NCI-H1417 (cell line): ENCODE measurements around the gene ERC2.

ENCODE experiments used
- DNase-seq, 3 experiments: peaks; one replicate each; lab custom pipeline; 2025; lab: John Stamatoyannopoulos, UW

Gene ERC2

GRCh38 chr3:56368846-56369245 lies 99.4 kb downstream of the ERC2 start:
- DNase-seq = no peak

- DNase-seq = peak in 1 of 3 experiments; percentile 6
Observed at GRCh38 chr3:56366641-56367162, 101.6 kb downstream of the ERC2 start.

DNA sequence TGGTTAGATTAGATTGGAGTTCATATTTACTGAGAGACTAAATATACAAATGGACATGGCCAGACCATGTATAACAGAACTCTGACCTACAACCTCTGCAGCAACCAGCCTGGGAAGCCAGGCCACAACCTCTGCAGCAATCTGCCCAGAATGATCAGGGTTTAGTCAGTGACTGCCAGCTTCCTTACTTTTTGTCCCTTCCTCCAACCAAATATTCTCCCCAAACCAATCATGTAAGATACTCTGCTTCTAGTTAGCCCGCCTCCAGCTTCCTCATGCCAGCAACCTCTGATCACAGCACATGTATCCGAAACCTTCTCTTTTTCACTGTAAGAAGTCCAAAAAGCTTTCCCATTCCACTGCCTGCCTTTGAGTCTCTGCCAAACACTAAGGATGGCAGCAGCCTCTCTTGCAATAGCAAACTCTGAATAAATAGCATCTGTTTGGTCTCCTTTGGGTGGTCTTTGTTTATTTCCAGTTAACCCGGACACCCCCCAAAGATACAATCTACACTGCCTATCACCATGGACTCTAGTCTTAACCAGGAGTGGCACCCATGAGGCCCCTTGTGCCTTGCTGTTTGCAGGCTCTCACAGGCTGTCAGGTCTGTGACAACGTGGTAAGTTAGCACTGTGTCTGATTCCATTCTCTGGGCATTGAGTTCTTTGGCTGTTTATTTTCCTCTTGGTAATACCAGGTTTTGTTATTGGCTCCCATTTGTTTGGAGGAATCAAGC lies 102.2 kb downstream of the ERC2 start:
- no peak for DNase-seq

DNA sequence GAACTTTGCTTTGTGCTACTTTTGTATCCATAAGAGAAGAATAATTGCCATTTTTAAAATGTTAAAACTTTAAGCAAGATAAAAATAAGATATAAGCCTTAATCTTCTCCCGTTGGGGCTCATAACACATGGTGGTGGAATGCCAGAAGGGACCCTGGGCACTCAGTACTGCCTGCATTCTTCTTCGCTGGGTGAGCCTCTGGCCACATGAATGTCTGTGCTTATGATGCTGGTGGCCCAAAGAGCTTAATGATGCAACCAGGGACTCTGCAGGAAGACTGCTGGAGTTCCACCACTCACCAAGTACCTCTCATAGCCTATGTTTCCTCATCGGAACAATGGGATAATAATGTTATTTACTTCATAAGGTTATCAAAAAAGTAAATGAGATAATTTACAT lies 103.6 kb downstream of the ERC2 start:
- no peak for DNase-seq

GRCh38 chr3:56363720-56364119 lies 104.5 kb downstream of the ERC2 start:
- no peak for DNase-seq

- DNase-seq = no peak
Observed at GRCh38 chr3:56361731-56362130, 106.5 kb downstream of the ERC2 start.

GRCh38 chr3:56357266-56357665 lies 111.0 kb downstream of the ERC2 start:
- no peak for DNase-seq

GRCh38 chr3:56356808-56357207 lies 111.5 kb downstream of the ERC2 start:
- DNase-seq = no peak

DNA sequence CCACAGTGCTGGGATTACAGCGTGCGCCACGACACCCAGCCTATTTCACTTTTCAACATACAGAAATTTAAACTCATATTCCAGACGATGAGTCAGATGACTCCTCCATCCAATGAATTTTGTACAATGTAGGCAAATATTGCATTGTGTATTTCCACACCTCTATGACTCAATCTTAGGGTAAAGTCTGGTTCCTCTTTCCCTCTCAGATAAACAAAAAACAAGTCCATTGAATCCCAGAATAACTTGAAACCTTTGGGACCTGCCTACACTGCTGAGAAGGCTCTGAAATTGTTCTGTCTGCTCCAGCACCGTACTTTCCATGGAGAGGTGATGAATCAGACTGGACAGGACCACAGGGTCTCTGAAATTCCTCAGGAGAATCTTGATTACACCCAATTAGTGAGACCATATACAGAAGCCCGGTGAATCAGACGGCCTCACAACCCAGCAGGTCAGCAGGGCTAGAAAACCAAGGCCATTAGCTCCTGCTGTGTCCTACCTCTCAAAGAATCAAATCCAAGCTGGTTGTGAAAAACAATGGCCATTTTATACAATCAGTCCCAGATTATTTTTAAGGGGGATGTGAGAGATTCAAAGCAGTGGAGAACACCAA lies 112.6 kb downstream of the ERC2 start:
- peak in 1 of 3 experiments; percentile 2 for DNase-seq

DNA sequence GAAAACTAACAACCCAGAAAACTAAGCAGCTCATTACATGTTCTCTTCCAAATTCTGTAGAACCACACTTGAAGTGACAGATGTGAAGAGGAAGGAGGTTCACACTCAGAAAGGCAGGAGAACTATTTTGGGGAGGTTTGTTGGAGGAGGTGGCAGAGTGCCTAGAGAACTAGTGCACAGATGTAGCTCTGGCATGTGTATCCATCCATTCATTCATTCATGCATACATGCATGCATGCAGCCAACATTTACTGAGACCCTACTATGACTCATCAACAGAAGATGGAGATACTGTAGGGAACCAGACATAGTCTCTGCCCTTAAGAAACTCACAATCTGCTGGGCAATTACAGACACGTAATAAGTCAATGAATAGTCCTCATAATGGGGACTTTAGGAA lies 116.7 kb downstream of the ERC2 start:
- DNase-seq = no peak

- DNase-seq = no peak
Observed at GRCh38 chr3:56347219-56347871, 120.9 kb downstream of the ERC2 start.

DNA sequence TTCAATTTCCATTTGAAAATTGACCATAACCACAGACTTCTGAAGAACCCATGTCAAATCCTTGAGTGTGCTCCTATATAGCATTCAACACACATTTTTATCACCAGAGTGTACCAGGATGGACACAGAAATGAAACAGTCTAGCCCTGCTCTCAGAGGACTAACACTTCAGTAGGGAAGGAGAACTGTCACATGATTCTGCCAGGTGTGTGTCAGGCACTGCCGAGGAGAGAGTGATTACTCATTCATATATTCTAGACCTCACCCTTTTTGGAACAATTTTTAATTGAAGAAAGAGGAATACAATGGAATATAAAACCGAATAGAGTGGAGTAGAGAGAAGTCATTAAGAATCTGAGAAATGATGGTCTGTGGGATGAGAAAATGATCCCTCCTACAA lies 125.8 kb downstream of the ERC2 start:
- peak in 2 of 3 experiments; percentile 26 to 70 for DNase-seq

GRCh38 chr3:56339671-56340070 lies 128.6 kb downstream of the ERC2 start:
- peak in 2 of 3 experiments; percentile 19 to 57 for DNase-seq

GRCh38 chr3:56339244-56339643 lies 129.0 kb downstream of the ERC2 start:
- no peak for DNase-seq

DNA sequence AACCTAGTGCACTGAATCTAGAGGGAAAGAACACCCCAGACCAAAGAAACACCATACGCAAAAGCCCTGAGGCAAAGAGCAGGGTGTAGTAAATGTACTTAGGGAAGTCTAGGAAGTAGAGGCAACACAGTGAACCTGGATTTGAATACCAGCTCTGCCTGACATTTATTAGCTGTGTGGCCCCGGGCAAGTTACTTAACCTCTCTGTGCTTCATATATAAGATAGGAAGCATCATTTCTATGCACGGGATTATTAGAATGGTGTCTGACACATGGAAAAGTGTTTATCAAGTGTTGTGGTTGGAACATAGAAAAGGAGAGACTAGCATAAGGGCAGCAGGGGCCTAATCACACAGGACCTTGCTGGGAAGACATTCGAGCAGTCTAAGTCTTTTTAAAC lies 132.2 kb downstream of the ERC2 start:
- DNase-seq = no peak

GRCh38 chr3:56324473-56324872 lies 143.8 kb downstream of the ERC2 start:
- no peak for DNase-seq

DNA sequence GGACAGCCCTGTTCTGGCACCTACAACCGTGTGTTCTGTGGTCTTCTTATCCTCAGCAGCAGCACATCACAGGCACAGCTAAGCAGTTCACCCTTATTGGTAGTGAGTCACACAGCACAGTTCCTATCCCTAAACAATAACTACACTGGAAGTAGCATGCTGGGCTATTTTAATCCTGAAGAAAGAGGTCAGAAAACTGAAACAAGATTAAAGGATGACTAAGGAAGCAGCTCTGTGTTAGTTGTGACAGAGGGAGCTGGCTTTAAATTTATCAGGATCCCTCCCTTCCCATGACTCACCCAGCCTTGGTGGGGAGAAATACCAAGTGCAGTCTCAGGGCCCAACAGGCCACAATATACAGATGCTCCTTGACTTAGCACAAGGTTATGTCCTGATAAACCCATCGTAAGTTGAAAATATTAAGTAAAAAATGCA lies 144.3 kb downstream of the ERC2 start:
- DNase-seq = no peak

DNA sequence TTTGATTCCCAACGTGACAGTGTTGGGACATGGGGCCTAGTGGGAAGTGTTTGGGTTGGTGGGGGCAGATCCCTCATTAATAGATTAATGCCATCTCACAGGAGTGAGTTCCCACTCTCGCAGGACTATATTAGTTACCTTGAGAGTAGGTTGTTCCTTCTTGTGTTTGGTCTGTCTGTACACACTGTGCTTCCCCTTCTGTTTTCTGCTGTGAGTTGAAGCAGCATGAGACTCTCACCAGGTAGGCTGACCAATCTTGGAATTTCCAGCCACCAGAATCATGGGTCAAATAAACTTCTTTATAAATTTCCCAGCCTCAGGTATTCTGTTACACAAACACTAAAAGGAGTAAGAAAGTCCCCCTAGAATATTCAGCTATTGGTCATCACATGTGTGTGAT lies 145.4 kb downstream of the ERC2 start:
- DNase-seq = no peak

- DNase-seq = no peak
Observed at GRCh38 chr3:56321892-56322291, 146.4 kb downstream of the ERC2 start.

DNA sequence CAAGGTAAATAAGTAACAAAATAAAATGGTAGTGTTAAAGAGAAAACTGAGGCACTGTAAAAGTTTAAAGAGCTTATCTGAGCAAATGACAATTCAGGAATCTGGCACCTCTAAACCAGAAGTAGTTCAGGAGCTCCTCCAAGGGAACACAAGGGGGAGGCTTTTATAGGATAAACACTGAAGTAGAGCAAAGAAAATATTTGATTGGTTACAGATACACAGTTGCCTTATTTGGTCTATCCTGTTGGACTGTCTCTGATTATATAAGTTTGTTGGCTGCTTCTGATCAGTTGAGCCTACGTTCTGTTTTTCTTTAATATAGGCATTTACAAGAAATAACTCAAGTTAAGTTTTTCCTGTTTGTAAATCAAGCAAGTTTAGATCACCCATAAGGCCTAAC lies 146.9 kb downstream of the ERC2 start:
- no peak for DNase-seq

DNA sequence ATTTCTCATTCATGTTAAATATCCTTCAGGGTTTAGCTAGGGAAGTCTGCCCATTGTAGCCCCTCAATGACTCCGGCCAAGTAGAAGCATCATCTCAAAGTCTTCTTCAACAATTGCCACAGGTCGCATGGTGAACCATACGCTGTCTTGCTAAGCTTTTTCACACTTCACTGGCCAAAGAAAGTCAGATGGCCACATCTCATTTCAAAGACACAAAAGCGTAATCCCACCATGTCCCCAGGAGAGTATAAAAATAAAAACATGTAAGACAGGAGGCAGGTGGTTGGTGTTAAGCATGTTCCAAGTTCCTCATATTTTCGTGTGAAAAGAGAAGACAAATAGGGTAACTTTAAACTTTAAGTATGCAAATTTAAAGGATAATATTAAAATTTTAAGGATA lies 147.4 kb downstream of the ERC2 start:
- no peak for DNase-seq

DNA sequence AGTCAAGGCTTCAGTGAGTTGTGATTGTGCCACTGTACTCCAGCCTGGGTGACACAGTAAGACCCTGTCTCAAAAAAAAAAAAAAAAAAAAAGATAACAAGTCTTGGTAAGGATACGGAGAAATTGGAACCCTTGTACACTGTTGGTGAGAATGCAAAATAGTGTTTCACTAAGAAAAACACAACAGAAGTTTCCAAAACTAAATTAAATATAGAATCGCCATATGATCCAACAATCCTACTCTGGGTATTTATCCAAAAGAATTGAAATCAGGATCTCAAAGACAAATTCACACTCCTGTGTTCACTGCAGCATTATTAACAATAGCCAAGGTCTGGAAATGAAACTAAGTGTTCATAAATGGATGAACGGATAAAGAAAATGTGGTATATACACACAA lies 149.4 kb downstream of the ERC2 start:
- no peak for DNase-seq

GRCh38 chr3:56316944-56317343 lies 151.3 kb downstream of the ERC2 start:
- DNase-seq = no peak
